GM12872 (cell line): ENCODE data around the gene TAF11L12.
A peak's percentile ranks its signal among the peaks of the same experiment; 100 is the strongest.
"Not testable (repeated sequence)": the region's sequence is repeated elsewhere in the genome, so short reads cannot be mapped to it uniquely, and the experiment has no call there.

Experiments used
- TF ChIP-seq, protein P1 (sequence below): IDR thresholded peaks from 3 replicates; pipeline ENCODE4 v1.5.1; 2011; ENCODE audit warnings: low read depth, mild to moderate bottlenecking, low read length, moderate library complexity; ENCODE audit not compliant: insufficient read depth

The TAF11L12 gene

DNA sequence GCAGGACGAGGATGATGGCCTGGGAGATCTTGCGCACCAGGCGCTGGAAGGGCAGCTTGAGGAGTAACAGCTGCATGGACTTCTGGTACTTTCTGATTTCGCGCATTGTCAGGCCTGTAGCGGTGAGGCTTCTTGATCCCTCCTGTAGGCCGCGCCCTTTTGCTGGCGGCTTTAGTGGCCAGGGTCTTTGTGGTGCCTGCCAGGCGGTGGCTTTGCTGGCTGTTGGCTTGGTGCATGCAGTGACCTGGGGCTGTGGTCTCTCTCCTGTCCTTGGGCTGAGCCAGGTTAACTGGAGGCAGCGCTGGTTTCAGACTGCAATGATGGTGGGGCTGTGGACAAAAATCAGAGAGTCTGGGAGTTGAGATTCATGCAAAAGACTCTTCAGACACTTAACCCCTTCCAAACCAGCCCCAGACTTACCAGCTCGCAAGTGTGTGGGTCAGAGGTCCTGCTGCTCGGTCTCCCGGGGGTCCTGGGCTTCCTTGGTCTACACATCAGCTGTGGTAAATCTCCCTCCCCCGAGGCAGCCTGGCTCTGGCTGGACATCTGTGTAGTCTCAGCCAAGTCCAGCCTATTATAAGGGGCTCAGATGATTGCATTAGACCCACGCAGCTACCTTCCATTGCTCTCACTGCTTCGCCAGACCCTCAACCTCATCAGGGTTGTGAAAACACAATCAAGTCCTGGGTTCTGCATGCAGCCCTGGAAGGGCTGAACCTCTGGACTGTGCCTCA, 4.8 kb downstream of the TAF11L12 start:
- TF ChIP-seq, protein P1, sequence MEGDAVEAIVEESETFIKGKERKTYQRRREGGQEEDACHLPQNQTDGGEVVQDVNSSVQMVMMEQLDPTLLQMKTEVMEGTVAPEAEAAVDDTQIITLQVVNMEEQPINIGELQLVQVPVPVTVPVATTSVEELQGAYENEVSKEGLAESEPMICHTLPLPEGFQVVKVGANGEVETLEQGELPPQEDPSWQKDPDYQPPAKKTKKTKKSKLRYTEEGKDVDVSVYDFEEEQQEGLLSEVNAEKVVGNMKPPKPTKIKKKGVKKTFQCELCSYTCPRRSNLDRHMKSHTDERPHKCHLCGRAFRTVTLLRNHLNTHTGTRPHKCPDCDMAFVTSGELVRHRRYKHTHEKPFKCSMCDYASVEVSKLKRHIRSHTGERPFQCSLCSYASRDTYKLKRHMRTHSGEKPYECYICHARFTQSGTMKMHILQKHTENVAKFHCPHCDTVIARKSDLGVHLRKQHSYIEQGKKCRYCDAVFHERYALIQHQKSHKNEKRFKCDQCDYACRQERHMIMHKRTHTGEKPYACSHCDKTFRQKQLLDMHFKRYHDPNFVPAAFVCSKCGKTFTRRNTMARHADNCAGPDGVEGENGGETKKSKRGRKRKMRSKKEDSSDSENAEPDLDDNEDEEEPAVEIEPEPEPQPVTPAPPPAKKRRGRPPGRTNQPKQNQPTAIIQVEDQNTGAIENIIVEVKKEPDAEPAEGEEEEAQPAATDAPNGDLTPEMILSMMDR = no peak

DNA sequence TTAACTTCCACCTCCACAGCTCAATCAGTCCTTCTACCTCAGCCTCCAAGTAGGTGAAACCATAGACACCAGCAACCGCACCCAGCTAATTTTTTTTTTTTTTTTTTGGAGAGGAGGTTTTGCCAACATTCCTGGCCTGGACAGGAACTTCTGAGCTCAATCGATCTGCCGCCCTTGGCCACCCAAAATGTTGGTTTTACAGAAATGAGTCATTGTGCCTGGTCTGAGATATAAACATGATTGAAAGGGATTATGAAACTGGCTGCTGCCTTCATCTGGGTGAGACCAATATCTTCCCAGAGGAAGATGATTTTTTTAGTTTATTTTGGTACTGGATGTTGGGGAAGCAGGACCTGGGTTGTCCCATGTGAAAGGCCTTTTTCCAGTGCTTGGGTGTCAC, 9.2 kb downstream of the TAF11L12 start:
- TF ChIP-seq, protein P1 = no peak

DNA sequence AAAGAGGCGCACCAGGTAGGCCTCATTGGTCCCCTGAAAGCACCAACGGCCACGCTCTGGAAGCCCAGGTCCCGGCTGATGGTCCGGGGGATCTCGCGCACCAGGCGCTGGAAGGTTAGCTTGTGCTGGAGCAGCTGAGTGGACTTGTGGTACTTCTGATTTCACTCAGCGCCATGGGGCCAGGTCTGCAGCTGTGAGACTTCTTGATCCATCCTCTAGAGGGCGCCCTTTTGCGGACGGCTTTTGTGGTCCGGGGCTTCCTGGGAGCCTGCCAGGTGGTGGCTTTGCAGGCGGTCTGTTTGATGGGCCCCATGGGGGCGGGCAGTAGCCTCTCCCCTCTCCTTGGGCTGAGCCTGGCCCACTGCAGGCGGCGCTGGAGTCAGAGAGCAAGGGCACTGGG, 10.4 kb downstream of the TAF11L12 start:
- TF ChIP-seq, protein P1 = 0 out of 3 replicates have a peak, but pooled peaks have one; percentile 25

DNA sequence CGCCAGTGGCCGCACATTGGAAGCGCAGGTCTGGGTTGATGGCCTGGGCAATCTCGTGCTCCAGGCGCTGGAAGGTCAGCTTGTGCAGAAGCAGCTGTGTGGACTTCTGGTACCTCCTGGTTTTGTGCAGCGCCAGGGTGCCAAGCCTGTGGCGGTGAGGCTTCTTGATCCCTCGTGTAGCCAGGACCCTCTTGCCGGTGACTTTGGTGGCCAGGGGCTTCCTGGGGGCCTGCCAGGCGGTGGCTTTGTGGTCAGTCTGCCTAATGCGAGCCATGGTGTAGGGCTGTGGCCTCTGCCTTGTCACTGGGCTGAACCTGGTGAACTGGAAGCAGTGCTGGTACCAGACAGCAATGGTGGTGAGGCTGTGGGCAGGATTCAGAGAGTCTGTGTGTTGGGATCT, 15.5 kb downstream of the TAF11L12 start:
- TF ChIP-seq, protein P1 = no peak

DNA sequence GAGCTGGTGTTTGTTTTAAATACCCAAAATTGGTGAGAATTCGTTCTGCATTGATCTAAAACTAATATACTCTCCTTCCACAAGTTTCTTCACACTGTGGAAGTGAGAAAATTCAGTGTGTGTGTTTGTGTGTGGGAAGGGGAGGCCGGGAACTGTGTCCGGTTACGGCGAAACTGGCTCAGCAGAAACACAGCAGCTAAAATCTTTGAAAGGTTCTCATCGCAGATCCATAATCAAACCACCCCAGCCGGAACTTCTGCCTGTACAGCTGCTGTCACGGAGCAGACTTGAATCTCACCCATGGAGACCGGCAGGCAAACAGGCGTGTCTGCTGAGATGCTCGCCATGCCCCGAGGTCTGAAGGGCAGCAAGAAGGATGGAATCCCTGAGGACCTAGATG, 21.6 kb downstream of the TAF11L12 start, which contains the start of gene TAF11L13:
TAF11L13 (plus strand) TSS at position 301 of the 400 bp plus-strand sequence.
- TF ChIP-seq, protein P1 = not testable (repeated sequence)

DNA sequence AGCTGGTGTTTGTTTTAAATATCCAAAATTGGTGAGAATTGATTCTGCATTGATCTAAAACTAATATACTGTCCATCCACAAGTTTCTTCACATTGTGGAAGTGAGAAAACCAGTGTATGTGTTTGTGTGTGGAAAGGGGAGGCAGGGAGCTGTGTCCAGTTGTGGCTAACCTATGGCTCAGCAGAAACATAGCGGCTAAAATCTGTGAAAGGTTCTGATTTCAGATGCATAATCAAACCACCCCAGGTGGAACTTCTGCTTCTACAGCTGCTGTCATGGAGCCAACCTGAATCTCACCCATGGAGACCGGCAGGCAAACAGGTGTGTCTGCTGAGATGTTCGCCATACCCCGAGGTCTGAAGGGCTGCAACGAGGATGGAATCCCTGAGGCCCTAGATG, 24.0 kb downstream of the TAF11L12 start, which contains the start of gene TAF11L14:
TAF11L14 (plus strand) TSS at position 301 of the 400 bp plus-strand sequence.
- TF ChIP-seq, protein P1 = no peak

DNA sequence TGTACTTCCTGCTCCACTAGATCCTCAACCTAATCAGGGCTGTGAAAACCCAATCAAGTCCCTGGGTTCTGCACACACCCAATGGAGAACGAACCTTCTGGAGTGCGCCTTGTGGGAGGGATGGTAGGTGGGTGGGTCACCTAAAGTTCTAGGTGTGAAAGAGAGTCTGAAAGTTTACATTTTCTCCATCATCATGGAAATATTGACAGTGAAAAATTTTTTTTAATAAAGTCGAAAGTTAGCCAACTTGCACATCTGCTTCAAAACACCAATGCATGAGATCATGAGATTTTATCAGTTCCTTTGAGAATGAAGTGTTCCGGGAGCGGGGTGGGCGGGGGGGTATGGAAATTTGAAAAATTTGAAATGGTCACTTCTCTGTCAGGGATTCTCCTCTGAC, 45.7 kb downstream of the TAF11L12 start:
- TF ChIP-seq, protein P1 = no peak
